ENCODE results near the gene DYNC1I2. TPM values are rescaled to one million over a fixed set of nuclear protein-coding genes. Genes with fewer than 3 reads are reported as not detected.

The DYNC1I2 gene
- total and polyA plus RNA-seq, 2 donors (not counting 3 experiments of a cell fraction or from before 2014, with no cell fraction given) = 131 to 138 TPM

DNA sequence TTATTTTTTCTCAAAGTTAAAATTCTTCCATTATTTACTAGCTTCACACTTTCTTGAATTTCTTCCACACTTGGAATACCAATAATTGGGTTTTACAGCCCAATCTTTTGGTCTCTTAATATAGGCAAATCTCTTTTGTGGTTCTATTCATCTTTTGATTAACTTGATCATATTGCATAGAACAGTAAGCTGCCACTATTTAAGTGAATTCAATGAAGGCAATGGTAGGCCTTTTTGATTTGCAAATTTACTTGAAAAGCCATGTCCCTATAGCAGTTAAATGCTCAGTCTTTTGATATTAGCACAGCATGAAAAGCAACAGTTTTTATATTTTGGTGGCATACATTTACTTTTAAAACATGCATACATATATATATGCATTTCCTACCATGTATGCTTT, 20.2 kb upstream of the DYNC1I2 start:
- ChIA-PET CTCF (interaction anchor here (1.5 kb wide), 1 partner anchor 14 kb away, joined by 8 read pairs; no protein-coding TSS in a partner anchor), POLR2A (no interaction called here)
- H3K9me1 ChIP-seq (replicated peaks; ENCODE audit: control insufficient read depth, extremely low read depth, insufficient read depth, low read length) = no peaks in the 10 kb centered on the region
- FAIRE-seq (no peak), DNase-seq (ENCODE audit: low read depth, low spot score) (no peak)
- dilution Hi-C loops (cut with MboI; ENCODE audit: extremely low pct_ligation_motif_present, low sequenced_read_pairs) (no loop called here), intact Hi-C loops (cut with micrococcal nuclease) (no loop called here)
- H3K9me3 ChIP-seq (replicated peaks; ENCODE audit: control insufficient read depth, insufficient read depth, low read length) = no peaks in the 10 kb centered on the region
- no peak overlapping the region for H3K9ac ChIP-seq (replicated peaks; ENCODE audit: extremely low read depth, insufficient read depth, low read length)
- H3K27me3 ChIP-seq (ENCODE audit: control insufficient read depth in 2 of 2, insufficient read depth in 2 of 2, low read length in 2 of 2) = peaks cover 7 to 20% of the 10 kb centered on the region in 2 experiments
- H3K79me2 ChIP-seq (ENCODE audit: control insufficient read depth, insufficient read depth, low read length) = no peaks in the 10 kb centered on the region
- H3K27ac ChIP-seq (ENCODE audit: insufficient read depth, low read depth, low read length) = no peak overlapping the region
- H3K4me1 ChIP-seq (ENCODE audit: control insufficient read depth, extremely low read depth, insufficient read depth, low read length) = no peaks in the 10 kb centered on the region
- no peak overlapping the region for H3K4me3 ChIP-seq (replicated peaks in 1 of 3; ENCODE audit: insufficient read depth in 1 of 3, low read depth in 1 of 3, low read length in 3 of 3)
- TF ChIP-seq POLR2AphosphoS5 (IDR thresholded peaks at IDR 0.05; ENCODE audit: insufficient read depth, low read depth, low read length) (no peak), POLR2A (IDR thresholded peaks at IDR 0.05; ENCODE audit: low read depth, low read length) (no peak), EZH2 (IDR thresholded peaks at IDR 0.05; ENCODE audit: borderline replicate concordance, low read depth, low read length, severe bottlenecking) (no peak)
- H4K20me1 ChIP-seq (replicated peaks; ENCODE audit: control insufficient read depth, extremely low read depth, insufficient read depth, low read length) = no peaks in the 10 kb centered on the region
- no TSS peak for BruUV-seq (replicated peaks)
- no peaks in the 10 kb centered on the region for H3K36me3 ChIP-seq (ENCODE audit: control insufficient read depth in 2 of 2, extremely low read depth in 1 of 2, insufficient read depth in 2 of 2, low read length in 2 of 2)
- no peak overlapping the region for H3K4me2 ChIP-seq (ENCODE audit: insufficient read depth, low read length)
- no peak overlapping the region for H2AFZ ChIP-seq (ENCODE audit: low read depth, low read length)

DNA sequence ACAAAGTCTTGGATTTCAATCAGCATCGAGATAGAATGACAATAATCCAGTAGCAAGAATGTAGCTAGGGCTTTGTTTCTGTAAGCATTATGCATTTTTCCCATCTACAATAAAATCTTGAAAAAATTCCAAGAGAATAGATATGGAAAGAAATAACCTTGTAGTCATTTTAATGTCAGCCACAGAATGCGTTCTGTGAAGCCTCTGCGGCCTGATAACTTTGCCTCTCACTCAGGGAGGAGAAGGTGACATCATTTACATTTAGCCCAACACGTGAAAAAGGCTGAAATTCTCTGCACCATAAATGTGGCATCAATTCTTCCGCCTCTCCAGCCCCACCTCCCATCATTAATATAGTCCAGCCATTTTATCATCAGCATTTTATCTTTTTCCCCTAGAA, 19.1 kb upstream of the DYNC1I2 start:
- Histone ChIP-seq H3K27ac (ENCODE audit: insufficient read depth, low read depth, low read length) (no peak overlapping the region), H3K4me1 (ENCODE audit: control insufficient read depth, extremely low read depth, insufficient read depth, low read length) (no peaks in the 10 kb centered on the region), H3K4me2 (ENCODE audit: insufficient read depth, low read length) (no peak overlapping the region), H3K4me3 (replicated peaks in 1 of 3; ENCODE audit: insufficient read depth in 1 of 3, low read depth in 1 of 3, low read length in 3 of 3) (no peak overlapping the region), H3K9me3 (replicated peaks; ENCODE audit: control insufficient read depth, insufficient read depth, low read length) (no peaks in the 10 kb centered on the region), H3K79me2 (ENCODE audit: control insufficient read depth, insufficient read depth, low read length) (no peaks in the 10 kb centered on the region), H3K27me3 (ENCODE audit: control insufficient read depth in 2 of 2, insufficient read depth in 2 of 2, low read length in 2 of 2) (peaks cover 5 to 15% of the 10 kb centered on the region in 2 experiments), H3K9me1 (replicated peaks; ENCODE audit: control insufficient read depth, extremely low read depth, insufficient read depth, low read length) (no peaks in the 10 kb centered on the region), H2AFZ (ENCODE audit: low read depth, low read length) (no peak overlapping the region), H4K20me1 (replicated peaks; ENCODE audit: control insufficient read depth, extremely low read depth, insufficient read depth, low read length) (no peaks in the 10 kb centered on the region), H3K36me3 (ENCODE audit: control insufficient read depth in 2 of 2, extremely low read depth in 1 of 2, insufficient read depth in 2 of 2, low read length in 2 of 2) (no peaks in the 10 kb centered on the region), H3K9ac (replicated peaks; ENCODE audit: extremely low read depth, insufficient read depth, low read length) (no peak overlapping the region)
- BruUV-seq (replicated peaks) = no TSS peak
- TF ChIP-seq, protein P1, sequence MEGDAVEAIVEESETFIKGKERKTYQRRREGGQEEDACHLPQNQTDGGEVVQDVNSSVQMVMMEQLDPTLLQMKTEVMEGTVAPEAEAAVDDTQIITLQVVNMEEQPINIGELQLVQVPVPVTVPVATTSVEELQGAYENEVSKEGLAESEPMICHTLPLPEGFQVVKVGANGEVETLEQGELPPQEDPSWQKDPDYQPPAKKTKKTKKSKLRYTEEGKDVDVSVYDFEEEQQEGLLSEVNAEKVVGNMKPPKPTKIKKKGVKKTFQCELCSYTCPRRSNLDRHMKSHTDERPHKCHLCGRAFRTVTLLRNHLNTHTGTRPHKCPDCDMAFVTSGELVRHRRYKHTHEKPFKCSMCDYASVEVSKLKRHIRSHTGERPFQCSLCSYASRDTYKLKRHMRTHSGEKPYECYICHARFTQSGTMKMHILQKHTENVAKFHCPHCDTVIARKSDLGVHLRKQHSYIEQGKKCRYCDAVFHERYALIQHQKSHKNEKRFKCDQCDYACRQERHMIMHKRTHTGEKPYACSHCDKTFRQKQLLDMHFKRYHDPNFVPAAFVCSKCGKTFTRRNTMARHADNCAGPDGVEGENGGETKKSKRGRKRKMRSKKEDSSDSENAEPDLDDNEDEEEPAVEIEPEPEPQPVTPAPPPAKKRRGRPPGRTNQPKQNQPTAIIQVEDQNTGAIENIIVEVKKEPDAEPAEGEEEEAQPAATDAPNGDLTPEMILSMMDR (IDR thresholded peaks at IDR 0.05; ENCODE audit: extremely low read depth in 1 of 2, insufficient read depth in 1 of 2, low read depth in 1 of 2, low read length in 2 of 2) = no peak
- no peak for TF ChIP-seq EZH2 (IDR thresholded peaks at IDR 0.05; ENCODE audit: borderline replicate concordance, low read depth, low read length, severe bottlenecking)
- ChIA-PET CTCF (interaction anchor here (1.5 kb wide), 1 partner anchor 13 kb away, joined by 8 read pairs; no protein-coding TSS in a partner anchor), POLR2A (no interaction called here)
- intact Hi-C loops (cut with micrococcal nuclease) = no loop called here
- DNase-seq (ENCODE audit: low read depth, low spot score) (no peak), FAIRE-seq (peak; percentile 26)
- dilution Hi-C loops (cut with MboI; ENCODE audit: extremely low pct_ligation_motif_present, low sequenced_read_pairs) = no loop called here
